Regular cardiac myocyte (primary cell): ENCODE data around the gene SSTR1. TPM values are rescaled to one million over a fixed set of nuclear protein-coding genes. Genes with fewer than 3 reads are reported as not detected.

ENCODE experiments used
- total RNA-seq: library from RNA; depleted of rRNA; stranded (reverse); fragments of >200 nt; gene quantifications from 2 replicates; pipeline ENCODE4 v1.2.3, GENCODE V29; 2014

The SSTR1 gene
- total RNA-seq, result 0.77 and 1.1 TPM in 2 replicates

GRCh38 chr14:38207736-38208617, at the start of gene SSTR1:
TSS of gene SSTR1 (plus strand) at chr14:38207904. CDS start at chr14:38209390, 1,486 bp downstream.

GRCh38 chr14:38255673-38256532, 48.2 kb downstream of the SSTR1 start, which contains the start of gene CLEC14A:
TSS of gene CLEC14A (minus strand) at chr14:38256093. CDS start at chr14:38256022, 71 bp downstream.

Other genes with a start within 250 kb of the SSTR1 start
- 8.2 and 18.3 TPM in 2 replicates for gene CLEC14A, start 48.2 kb downstream of the SSTR1 start, total RNA-seq